K562 (cell line): Measurements from ENCODE around the gene ENC1. TPM values are rescaled to one million over a fixed set of nuclear protein-coding genes. Genes with fewer than 3 reads are reported as not detected.

Source experiments
- ATAC-seq: fragments of 200-7000 bp; cut with Tn5 transposase; 3 replicates; pipeline ENCODE4 v1.9.1; 2020; ENCODE audit warnings: moderate library complexity
- BruUV-seq: library from RNA; stranded (reverse); fragments of 400-500 nt; replicated peaks from 2 replicates; lab custom pipeline; 2021; lab: Mats Ljungman, UMichigan
- CTCF ChIA-PET: fragments of 300-600 bp; formaldehyde crosslinking; extraction: SDS; loops from one replicate; lab custom pipeline; 2021; ENCODE audit warnings: low intra/inter-chr PET ratio; lab: Yijun Ruan, JAX
- POLR2A ChIA-PET: fragments of 300-600, 350-650 bp; sonication (Branson Sonifier 250); formaldehyde crosslinking; extraction: SDS; loops from one replicate; lab custom pipeline; 2021; ENCODE audit warnings: antibody characterized with exemption, inconsistent platforms; lab: Yijun Ruan, JAX
- DNase-seq, 4 experiments: peaks; one replicate each; pipeline versions ENCODE4 v3.0.0 to v3.0.0-alpha.2; 2011 to 2018; ENCODE audit warnings: low spot score in 3 of 4, mixed read lengths in 3 of 4; ENCODE audit errors: extremely low read depth in 1 of 4
- FAIRE-seq: peaks from 2 replicates; lab custom pipeline; 2011; peaks lifted over from hg19 to GRCh38; lab: Jason Lieb, UNC
- H2AFZ ChIP-seq: 2 replicates; pipeline ENCODE4 v1.6.0; 2011; ENCODE audit warnings: low read depth, low read length, control low read depth, inconsistent platforms
- H3K27ac ChIP-seq: fragments of 200-600 bp; 3 replicates; pipeline ENCODE4 v1.8.0; 2011; ENCODE audit warnings: low read depth, mild to moderate bottlenecking, control low read depth, inconsistent platforms, low read length, moderate library complexity, mixed read lengths; ENCODE audit errors: extremely low read depth
- H3K27me3 ChIP-seq, 2 experiments: fragments of 300-600 bp in 1 of 2; 2 replicates in 1 of 2; 3 replicates in 1 of 2; pipeline versions ENCODE4 v1.6.0 to v1.8.0; 2011; ENCODE audit warnings: inconsistent platforms in 2 of 2, low read length in 2 of 2, mild to moderate bottlenecking in 1 of 2, mixed read lengths in 1 of 2, moderate library complexity in 1 of 2; ENCODE audit not compliant: control insufficient read depth in 2 of 2, insufficient read depth in 2 of 2
- H3K36me3 ChIP-seq: fragments of 300-600 bp; 3 replicates; pipeline ENCODE4 v1.8.0; 2011; ENCODE audit warnings: mild to moderate bottlenecking, low read length, inconsistent platforms; ENCODE audit not compliant: control insufficient read depth, insufficient read depth
- H3K4me1 ChIP-seq, 2 experiments: fragments of 200-600 bp in 1 of 2; replicated peaks in 1 of 2; 2 replicates in 1 of 2; 3 replicates in 1 of 2; pipeline versions ENCODE4 v1.5.1 to v1.8.0; 2011; ENCODE audit warnings: inconsistent platforms in 2 of 2, low read length in 2 of 2, mild to moderate bottlenecking in 1 of 2, mixed read lengths in 1 of 2, moderate library complexity in 1 of 2; ENCODE audit not compliant: control insufficient read depth in 2 of 2, insufficient read depth in 2 of 2
- H3K4me2 ChIP-seq: 2 replicates; pipeline ENCODE4 v1.6.1; 2011; ENCODE audit warnings: low read length, control low read depth, inconsistent platforms, mixed read lengths; ENCODE audit not compliant: insufficient read depth
- H3K4me3 ChIP-seq: fragments of 200-600 bp; sonication (generic), shearing (Covaris generic); 2 replicates; pipeline ENCODE4 v1.5.1; 2016; ENCODE audit warnings: control low read depth, inconsistent platforms
- H3K79me2 ChIP-seq: fragments of 200-600 bp; 3 replicates; pipeline ENCODE4 v1.8.0; 2011; ENCODE audit warnings: low read length, inconsistent platforms; ENCODE audit not compliant: control insufficient read depth, insufficient read depth
- H3K9ac ChIP-seq, 2 experiments: 2 replicates each; pipeline versions ENCODE4 v1.6.0 to v1.6.1; 2011; ENCODE audit warnings: low read depth in 2 of 2, low read length in 2 of 2, control low read depth in 1 of 2, inconsistent platforms in 1 of 2, mild to moderate bottlenecking in 1 of 2, mixed read lengths in 1 of 2; ENCODE audit not compliant: insufficient read depth in 1 of 2
- H3K9me1 ChIP-seq: one replicate; pipeline ENCODE4 v1.6.0; 2011; ENCODE audit warnings: inconsistent platforms, mild to moderate bottlenecking, low read length, moderate library complexity; ENCODE audit not compliant: control insufficient read depth, insufficient read depth
- H3K9me3 ChIP-seq: replicated peaks from 2 replicates; pipeline ENCODE4 v1.5.1; 2011; ENCODE audit warnings: low read depth, low read length, inconsistent platforms; ENCODE audit not compliant: control insufficient read depth, insufficient read depth
- H4K20me1 ChIP-seq: replicated peaks from 2 replicates; pipeline ENCODE4 v1.6.1; 2011; ENCODE audit warnings: low read length, inconsistent platforms, mixed read lengths; ENCODE audit not compliant: control insufficient read depth, insufficient read depth
- ERF ChIP-seq: fragments of 450-650 bp; formaldehyde crosslinking; IDR thresholded peaks from 2 replicates; pipeline ENCODE4 v1.4.0; 2020; ENCODE audit warnings: mild to moderate bottlenecking, mixed read lengths
- HLTF ChIP-seq: fragments of 450-650 bp; IDR thresholded peaks from 2 replicates; pipeline ENCODE4 v1.6.1; 2016
- HOXB6 ChIP-seq: fragments of 250-450 bp; sonication (Bioruptor Pico); IDR thresholded peaks from 2 replicates; pipeline ENCODE4 v1.5.1; 2022; ENCODE audit warnings: mild to moderate bottlenecking, borderline replicate concordance
- KLF13 ChIP-seq: fragments of 450-650 bp; IDR thresholded peaks from 2 replicates; pipeline ENCODE4 v1.6.1; 2016; ENCODE audit warnings: missing genetic modification characterization, low read depth, mild to moderate bottlenecking, missing compliant biosample characterization, moderate library complexity, borderline replicate concordance
- NCOA4 ChIP-seq: fragments of 450-650 bp; IDR thresholded peaks from 2 replicates; pipeline ENCODE4 v1.6.1; 2018; ENCODE audit warnings: mild to moderate bottlenecking; ENCODE audit not compliant: partially characterized antibody
- PHF20 ChIP-seq: fragments of 450-650 bp; IDR thresholded peaks from 2 replicates; pipeline ENCODE4 v1.6.1; 2018; ENCODE audit not compliant: partially characterized antibody
- SMAD2 ChIP-seq: fragments of 150-350 bp; IDR thresholded peaks from 2 replicates; pipeline ENCODE4 v1.6.1; 2014; ENCODE audit warnings: low read depth, mild to moderate bottlenecking, low read length
- TARDBP ChIP-seq: fragments of 450-650 bp; IDR thresholded peaks from 2 replicates; pipeline ENCODE4 v1.6.1; 2016
- ZNF23 ChIP-seq: fragments of 250-450 bp; sonication (Bioruptor Pico); IDR thresholded peaks from 2 replicates; pipeline ENCODE4 v1.4.0; 2020; ENCODE audit warnings: mild to moderate bottlenecking
- ZNF445 ChIP-seq: fragments of 250-450 bp; sonication (Bioruptor Pico); IDR thresholded peaks from 2 replicates; pipeline ENCODE4 v1.4.0; 2020; ENCODE audit warnings: low read depth, mild to moderate bottlenecking, moderate library complexity
- ZNF592 ChIP-seq: fragments of 450-650 bp; IDR thresholded peaks from 2 replicates; pipeline ENCODE4 v1.6.1; 2017; ENCODE audit warnings: antibody characterized with exemption, mild to moderate bottlenecking
- ZNF655 ChIP-seq: fragments of 250-450 bp; sonication (Bioruptor Pico); IDR thresholded peaks from 2 replicates; pipeline ENCODE4 v1.5.0; 2021
- WGBS: fragments of 100-300 bp; shearing (Covaris generic); methylation state at CpG from one replicate; pipeline ENCODE4 v1.1.6; 2016; ENCODE audit warnings: low coverage, mixed read lengths; ENCODE audit not compliant: insufficient coverage; ENCODE audit errors: missing lambda C conversion rate; 5-methylcytosine and 5-hydroxymethylcytosine counted together
- in situ Hi-C: fragments of 300-500 bp; cut with MboI; formaldehyde crosslinking; loops from 4 replicates; pipeline ENCODE4 v1.15.0; 2018; ENCODE audit warnings: inconsistent platforms, mixed read lengths
- intact Hi-C: fragments of 100-400 bp; cut with micrococcal nuclease; formaldehyde crosslinking; loops from 2 replicates; pipeline ENCODE4 v1.14.2; 2022
- polyA plus RNA-seq, 8 experiments: library from polyadenylated mRNA; depleted of rRNA in 4 of 8; stranded (reverse) in 5 of 8; unstranded in 3 of 8; fragments of >200 nt; fragmentation: Nextera tagmentation in 2 of 8; fragmentation: Illumina TruSeq in 1 of 8; extraction: Ambion mirVana in 2 of 8; extraction: Trizol in 1 of 8; gene quantifications; 2 replicates each; pipeline versions ENCODE4 v1.2.1 to v1.2.3, GENCODE V29; 2011 to 2014; ENCODE audit warnings: inconsistent platforms in 1 of 8, missing spikeins in 1 of 8
- total RNA-seq, 7 experiments: library from RNA; depleted of rRNA in 6 of 7; stranded (reverse); fragments of >200 nt in 6 of 7; fragmentation: Illumina TruSeq in 2 of 7; extraction: Trizol in 2 of 7; gene quantifications; 2 replicates each; pipeline versions ENCODE4 v1.2.1 to v1.2.3, GENCODE V29; 2011 to 2021; ENCODE audit warnings: low replicate concordance in 1 of 7
- TF ChIP-seq, protein P1 (sequence below): IDR thresholded peaks from 2 replicates; pipeline ENCODE4 v1.6.1; 2016; ENCODE audit warnings: missing genetic modification characterization, missing compliant biosample characterization
- TF ChIP-seq, protein P2 (sequence below): fragments of 150-350 bp; conservative IDR thresholded peaks from 2 replicates; pipeline ENCODE4 v1.6.1; 2014; ENCODE audit warnings: low read length

Gene ENC1
- total and polyA plus RNA-seq, 9 of the 15 experiments (the other 6 are each of a cell fraction or from before 2014, with no cell fraction given), result 0.17 to 3.2 (median 0.97) TPM

GRCh38 chr5:74621492-74621891, 19.0 kb downstream of the ENC1 start:
- Histone ChIP-seq H3K27me3 (peaks cover 2 to 20% of the 10 kb centered on the region in 2 experiments; a peak in 4 of 5 replicates), H3K79me2 (no peaks in the 10 kb centered on the region), H3K4me1 (peaks cover 0 to 3% of the 10 kb centered on the region in 2 experiments; a peak in 2 of 5 replicates), H3K27ac (no peak overlapping the region), H3K9me3 (no peaks in the 10 kb centered on the region; the same call in 1 of the 2 replicates), H3K9ac (no peak overlapping the region), H4K20me1 (no peaks in the 10 kb centered on the region), H3K36me3 (no peaks in the 10 kb centered on the region), H3K4me3 (no peak overlapping the region), H2AFZ (no peak overlapping the region), H3K9me1 (no peaks in the 10 kb centered on the region), H3K4me2 (no peak overlapping the region)
- ChIA-PET POLR2A (interaction anchor here (0.5 kb wide), 1 partner anchor 8 kb away, joined by 3 read pairs; no protein-coding TSS in a partner anchor), CTCF (no interaction called here)
- BruUV-seq, result no TSS peak
- in situ Hi-C loops (no loop called here), intact Hi-C loops (no loop called here)
- ATAC-seq (no peak), FAIRE-seq (no peak), DNase-seq (no peak)
- TF ChIP-seq, protein P1, sequence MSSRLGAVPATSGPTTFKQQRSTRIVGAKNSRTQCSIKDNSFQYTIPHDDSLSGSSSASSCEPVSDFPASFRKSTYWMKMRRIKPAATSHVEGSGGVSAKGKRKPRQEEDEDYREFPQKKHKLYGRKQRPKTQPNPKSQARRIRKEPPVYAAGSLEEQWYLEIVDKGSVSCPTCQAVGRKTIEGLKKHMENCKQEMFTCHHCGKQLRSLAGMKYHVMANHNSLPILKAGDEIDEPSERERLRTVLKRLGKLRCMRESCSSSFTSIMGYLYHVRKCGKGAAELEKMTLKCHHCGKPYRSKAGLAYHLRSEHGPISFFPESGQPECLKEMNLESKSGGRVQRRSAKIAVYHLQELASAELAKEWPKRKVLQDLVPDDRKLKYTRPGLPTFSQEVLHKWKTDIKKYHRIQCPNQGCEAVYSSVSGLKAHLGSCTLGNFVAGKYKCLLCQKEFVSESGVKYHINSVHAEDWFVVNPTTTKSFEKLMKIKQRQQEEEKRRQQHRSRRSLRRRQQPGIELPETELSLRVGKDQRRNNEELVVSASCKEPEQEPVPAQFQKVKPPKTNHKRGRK, result no peak
- TF ChIP-seq HOXB6, result no peak
- no peak for TF ChIP-seq HLTF
- no peak for TF ChIP-seq ZNF655
- no peak for TF ChIP-seq ZNF445 (CRISPR knock-in tag)
- no peak for TF ChIP-seq ZNF23
- TF ChIP-seq ZNF592, result no peak
- no peak for TF ChIP-seq KLF13 (tag)
- TF ChIP-seq NCOA4, result no peak
- no peak for TF ChIP-seq SMAD2
- no peak for TF ChIP-seq PHF20
- TF ChIP-seq ERF (CRISPR knock-in tag), result no peak
- TF ChIP-seq, protein P2, sequence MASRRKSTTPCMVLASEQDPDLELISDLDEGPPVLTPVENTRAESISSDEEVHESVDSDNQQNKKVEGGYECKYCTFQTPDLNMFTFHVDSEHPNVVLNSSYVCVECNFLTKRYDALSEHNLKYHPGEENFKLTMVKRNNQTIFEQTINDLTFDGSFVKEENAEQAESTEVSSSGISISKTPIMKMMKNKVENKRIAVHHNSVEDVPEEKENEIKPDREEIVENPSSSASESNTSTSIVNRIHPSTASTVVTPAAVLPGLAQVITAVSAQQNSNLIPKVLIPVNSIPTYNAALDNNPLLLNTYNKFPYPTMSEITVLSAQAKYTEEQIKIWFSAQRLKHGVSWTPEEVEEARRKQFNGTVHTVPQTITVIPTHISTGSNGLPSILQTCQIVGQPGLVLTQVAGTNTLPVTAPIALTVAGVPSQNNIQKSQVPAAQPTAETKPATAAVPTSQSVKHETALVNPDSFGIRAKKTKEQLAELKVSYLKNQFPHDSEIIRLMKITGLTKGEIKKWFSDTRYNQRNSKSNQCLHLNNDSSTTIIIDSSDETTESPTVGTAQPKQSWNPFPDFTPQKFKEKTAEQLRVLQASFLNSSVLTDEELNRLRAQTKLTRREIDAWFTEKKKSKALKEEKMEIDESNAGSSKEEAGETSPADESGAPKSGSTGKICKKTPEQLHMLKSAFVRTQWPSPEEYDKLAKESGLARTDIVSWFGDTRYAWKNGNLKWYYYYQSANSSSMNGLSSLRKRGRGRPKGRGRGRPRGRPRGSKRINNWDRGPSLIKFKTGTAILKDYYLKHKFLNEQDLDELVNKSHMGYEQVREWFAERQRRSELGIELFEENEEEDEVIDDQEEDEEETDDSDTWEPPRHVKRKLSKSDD, result no peak
- TF ChIP-seq TARDBP, result no peak
- WGBS, result 2% methylated on average over 5 of the region's 5 CpGs
